Colon (tissue), 2 donors: ENCODE results near the gene ZNF410.
"Not testable (repeated sequence)": the region's sequence is repeated elsewhere in the genome, so short reads cannot be mapped to it uniquely, and the experiment has no call there.

Experiments
- FAIRE-seq: peaks from 2 replicates; lab custom pipeline; 2012; peaks lifted over from hg19 to GRCh38; lab: Jason Lieb, UNC
- donor health status: control.
- donor health status: control.

ZNF410 gene

DNA sequence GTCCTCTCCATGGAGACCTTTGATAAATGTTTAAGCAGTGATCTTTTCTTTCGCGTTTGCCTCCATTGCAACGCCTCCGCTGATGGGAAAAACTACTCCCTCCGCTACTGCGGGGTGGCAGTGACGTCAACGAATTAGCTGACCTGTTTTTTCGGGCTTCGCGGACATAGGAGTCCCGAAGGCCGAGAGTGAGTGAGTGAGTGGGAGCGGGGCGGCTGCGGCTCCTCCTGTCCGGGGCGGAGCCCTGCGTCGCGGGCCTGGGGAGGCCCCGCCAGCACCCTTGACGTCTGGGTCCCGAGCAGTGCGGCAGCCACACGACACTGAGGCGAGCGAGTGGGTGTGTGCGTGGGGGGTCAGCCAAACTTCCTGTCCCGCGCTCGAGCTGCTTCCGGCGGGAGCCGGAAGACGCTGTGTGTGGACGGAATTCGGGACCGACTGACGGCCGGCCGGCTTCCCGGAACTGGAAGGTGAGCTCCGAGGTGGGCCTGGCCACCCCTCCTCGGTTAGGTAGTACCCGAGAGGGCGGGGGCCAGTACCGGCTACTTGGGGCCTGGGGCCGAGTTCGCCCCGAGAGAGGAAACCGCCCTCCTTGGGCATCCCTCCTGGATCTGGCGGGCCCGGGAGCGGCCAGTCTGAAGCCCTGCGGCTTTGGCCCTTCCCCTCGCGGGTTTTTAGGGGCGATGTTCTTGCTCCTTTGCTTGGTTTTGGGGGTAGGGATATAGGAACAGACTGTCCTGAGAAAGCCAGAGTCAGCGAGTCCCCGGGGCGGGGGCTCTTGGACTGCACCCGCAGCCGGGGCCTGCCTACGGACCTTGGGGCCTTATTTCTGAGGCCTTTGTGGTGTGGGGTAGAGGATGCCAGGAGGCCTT, at the start of gene ZNF410:
ZNF410 (plus strand) TSS at position 411 of the 869 bp plus-strand sequence. CDS start 5,317 bp downstream, outside the sequence.
- no peak for FAIRE-seq

- FAIRE-seq, result not testable (repeated sequence)
These were observed 48.2 kb upstream of the ZNF410 start for GRCh38 chr14:73838293-73839034.

DNA sequence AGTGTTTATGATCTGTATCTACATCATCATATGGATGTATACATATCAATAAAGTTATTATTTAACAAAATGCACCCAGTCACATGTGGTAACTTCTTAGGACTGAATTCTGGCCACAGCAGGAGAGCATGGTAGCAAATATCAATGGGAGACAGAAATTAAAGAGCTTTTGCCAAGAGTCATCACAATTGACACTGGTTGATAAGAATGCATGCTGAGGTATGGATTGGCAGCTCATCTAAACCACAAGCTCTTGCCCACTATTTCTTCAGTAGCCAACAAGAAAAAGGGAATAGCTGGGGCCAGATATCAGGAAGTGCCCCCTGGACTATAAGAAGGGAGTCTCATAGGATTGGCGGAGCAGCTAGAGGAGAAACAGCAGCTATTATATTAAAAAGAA, 44.5 kb upstream of the ZNF410 start:
- no peak for FAIRE-seq

DNA sequence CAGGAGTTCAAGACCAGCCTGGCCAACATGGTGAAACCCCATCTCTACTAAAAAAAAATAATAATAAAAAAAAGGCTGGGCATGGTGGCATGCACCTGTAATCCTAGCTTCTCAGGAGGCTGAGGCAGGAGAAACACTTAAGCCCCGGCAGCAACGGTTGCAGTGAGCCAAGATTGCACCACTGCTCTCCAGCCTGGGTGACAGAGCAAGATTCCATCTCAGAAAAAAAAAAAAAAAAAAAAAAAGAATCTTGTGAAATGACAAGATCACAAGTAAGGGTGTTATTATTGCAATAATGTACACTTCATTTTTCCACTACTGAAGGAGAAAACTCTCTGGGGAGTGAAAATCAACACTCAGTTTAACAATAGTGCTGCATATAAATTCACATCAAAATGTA, 43.8 kb upstream of the ZNF410 start:
- no peak for FAIRE-seq

- FAIRE-seq, result no peak
These were observed 43.4 kb upstream of the ZNF410 start for GRCh38 chr14:73843296-73843695.

GRCh38 chr14:73846947-73847346, 39.7 kb upstream of the ZNF410 start:
- no peak for FAIRE-seq

DNA sequence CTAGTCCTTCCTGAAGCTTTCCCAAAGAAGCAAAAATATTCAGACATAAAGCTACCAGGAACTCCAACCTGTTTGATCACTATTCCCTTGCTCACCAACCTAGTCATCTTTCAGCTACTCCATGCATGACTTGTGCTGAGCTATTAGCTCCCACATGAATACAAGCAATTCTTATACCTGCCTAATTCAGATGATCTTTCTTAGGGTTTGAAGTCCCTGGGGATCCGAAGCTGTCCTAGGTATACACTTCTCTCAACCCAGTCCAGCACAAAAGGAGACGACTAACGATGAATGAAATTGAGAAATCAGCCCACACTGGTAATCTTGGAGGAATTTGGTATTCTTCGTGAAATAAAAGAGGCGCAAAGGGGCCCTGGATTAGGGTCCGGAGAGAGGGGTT, 35.7 kb upstream of the ZNF410 start:
- no peak for FAIRE-seq

GRCh38 chr14:73851567-73852382, 34.9 kb upstream of the ZNF410 start, which contains the start of gene PTGR2:
Gene PTGR2, plus strand, starts transcription at chr14:73851831. Its CDS starts 7,032 bp downstream, at chr14:73858863.
- FAIRE-seq, result no peak

DNA sequence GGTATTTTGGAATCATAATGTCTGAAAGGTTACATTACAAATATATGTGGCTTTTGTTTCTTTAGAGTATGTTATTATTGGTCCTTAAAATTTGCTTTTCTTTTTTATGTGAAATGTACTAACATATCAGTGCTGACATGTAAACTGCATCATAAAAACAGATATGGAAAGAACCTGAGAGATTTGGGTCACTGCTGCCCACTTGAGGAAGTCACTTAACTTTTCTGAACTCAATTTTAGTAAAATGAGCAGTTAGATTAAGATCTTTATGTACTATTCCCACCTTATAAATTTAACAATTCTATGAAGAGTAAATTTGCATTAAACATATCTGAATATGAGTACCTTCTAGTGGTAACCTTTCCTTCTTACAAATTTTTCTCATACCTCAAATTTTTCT, 27.5 kb upstream of the ZNF410 start:
- no peak for FAIRE-seq

- FAIRE-seq, result no peak
These were observed 25.6 kb upstream of the ZNF410 start for GRCh38 chr14:73861073-73861472.

GRCh38 chr14:73862480-73862879, 24.2 kb upstream of the ZNF410 start:
- no peak for FAIRE-seq

DNA sequence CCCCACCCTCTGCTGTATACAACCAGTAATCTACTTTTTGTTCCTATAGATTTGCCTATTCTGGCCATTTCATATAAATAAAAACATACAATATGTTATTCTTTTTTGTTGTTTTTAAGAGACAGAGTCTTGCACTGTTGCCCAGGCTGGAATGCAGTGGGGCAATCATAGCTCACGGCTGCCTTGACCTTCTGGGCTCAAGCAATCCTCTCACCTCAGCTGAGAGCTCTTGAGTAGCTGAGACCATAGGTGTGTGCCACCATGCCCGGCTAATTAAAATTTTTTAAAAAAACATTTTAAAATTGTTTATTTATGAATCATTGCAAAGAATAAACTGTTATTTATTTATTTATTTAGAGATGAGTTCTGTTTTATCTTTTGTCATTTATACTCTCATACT, 23.4 kb upstream of the ZNF410 start:
- FAIRE-seq, result no peak

DNA sequence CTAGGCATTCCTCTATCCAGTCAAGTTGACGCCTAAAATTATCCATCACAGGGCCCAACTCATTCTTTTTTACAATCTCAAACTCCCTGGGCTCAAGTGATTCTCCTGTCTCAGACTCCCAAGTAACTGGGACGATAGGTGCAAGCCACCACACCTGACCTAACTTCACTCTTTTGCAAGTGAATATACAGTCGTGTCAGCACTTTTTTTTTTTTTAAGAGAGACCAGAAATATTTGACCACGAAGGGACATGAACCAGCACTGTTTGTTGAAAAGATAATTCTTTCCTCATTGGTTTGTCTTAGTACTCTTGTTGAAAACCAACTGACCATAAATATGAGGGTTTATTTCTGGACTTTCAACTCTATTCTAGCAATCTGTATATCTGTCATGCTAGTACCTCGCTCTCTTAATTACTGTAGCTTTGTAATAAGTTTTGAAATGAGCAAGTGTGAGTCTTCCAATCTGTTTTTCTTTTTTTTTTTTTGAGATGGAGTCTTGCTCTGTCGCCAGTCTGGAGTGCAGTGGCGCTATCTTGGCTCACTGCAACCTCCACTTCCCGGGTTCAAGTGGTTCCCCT, 21.0 kb upstream of the ZNF410 start:
- FAIRE-seq, result no peak

DNA sequence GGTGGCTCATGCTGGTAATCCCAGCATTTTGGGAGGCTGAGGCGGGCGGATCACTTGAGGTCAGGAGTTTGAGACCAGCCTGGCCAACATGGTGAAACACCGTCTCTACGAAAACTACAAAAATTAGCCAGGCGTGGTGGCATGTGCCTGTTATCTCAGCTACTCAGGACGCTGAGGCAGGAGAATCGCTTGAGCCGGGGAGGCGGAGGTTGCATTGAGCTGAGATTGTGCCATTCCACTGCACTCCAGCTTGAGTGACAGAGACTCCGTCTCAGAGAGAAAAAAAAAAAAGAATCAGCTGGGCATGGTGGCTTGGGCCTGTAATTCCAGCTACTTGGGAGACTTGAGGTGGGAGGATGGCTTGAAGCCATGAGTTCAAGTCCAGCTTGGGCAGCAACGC, 16.9 kb upstream of the ZNF410 start:
- FAIRE-seq, result not testable (repeated sequence)

DNA sequence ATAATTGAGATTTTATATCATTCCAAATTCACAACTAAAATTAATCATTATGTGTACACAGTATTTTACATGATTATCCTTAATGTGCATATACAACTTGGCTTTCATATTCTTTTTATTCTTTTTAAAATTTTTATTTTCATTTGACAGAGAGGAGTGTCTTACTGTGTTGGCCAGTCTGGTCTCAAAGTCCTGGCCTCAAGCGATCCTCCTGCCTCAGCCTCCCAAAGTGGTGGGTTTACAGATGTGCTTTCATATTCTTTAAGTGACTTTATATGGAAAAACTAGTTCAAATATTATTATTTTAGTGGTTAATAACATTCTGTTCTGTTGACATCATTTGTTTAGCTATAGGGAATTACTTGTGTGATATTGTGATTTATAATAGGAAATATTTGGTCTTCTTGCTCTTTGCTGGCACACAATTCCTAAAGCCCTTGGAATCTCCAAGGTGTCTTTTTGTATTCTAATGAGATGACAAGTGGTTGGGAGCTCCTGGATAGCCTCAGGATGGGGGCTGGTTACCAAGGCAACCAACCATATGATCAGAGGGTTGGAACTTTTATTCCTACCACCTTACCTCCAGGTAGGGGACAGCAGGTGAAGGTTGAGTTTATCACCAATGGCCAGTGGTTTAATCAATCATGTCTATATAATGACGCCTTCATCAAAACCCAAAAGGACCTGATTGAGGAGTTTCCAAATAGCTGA, 16.0 kb upstream of the ZNF410 start:
- no peak for FAIRE-seq

DNA sequence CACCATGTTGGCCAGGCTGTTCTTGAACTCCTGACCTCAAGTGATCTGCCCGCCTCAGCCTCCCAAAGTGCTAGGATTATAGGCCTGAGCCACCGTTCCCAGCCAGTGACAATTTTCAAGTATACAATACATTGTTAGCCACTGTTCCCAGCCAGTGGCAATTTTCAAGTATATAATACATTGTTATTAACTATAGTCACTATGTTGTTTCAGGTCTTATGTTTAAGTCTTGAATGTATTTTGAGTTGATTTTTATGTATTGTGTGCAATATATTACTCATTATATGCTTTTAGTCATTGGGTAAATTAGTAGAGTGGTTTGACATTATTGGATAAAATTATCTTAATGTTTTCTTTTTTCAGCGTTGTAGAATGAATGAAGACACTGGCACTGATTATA, 13.0 kb upstream of the ZNF410 start:
- FAIRE-seq, result no peak

GRCh38 chr14:73877790-73878189, 8.9 kb upstream of the ZNF410 start:
- no peak for FAIRE-seq

GRCh38 chr14:73878436-73878835, 8.2 kb upstream of the ZNF410 start:
- no peak for FAIRE-seq

- no peak for FAIRE-seq
These were observed 7.6 kb upstream of the ZNF410 start for GRCh38 chr14:73879027-73879426.

DNA sequence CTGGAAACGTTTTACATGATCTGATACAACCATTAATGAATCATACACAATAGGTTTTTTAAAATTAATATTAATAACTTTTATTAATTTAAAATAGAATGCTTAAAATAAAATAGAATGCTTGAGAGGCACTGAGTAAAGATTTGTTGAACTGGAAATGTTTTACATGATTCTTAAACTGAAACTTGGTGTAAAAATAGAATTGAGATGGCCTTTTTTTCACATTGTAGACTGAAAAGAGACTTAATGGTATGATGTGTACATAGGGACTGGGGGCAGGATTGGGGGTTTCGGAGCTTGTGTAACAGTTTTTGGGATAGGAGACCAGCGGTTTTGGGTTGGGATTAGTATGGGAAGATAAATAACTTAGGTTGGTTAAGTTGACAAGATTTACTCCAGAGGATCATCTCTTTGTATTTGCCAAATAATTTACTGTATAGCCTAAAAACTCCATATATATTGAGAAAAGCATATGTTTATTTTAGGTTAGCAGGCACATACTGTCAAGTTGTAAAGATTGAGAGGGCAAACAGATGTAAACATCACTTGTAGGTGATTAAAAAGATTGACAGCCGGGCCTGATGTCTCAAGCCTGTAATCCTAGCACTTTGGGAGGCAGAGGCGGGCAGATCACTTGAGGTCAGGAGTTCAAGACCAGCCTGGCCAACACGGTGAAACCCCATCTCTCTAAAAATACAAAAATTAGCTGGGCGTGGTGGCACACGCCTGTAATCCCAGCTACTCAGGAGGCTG, 2.0 kb upstream of the ZNF410 start:
- FAIRE-seq, result no peak

DNA sequence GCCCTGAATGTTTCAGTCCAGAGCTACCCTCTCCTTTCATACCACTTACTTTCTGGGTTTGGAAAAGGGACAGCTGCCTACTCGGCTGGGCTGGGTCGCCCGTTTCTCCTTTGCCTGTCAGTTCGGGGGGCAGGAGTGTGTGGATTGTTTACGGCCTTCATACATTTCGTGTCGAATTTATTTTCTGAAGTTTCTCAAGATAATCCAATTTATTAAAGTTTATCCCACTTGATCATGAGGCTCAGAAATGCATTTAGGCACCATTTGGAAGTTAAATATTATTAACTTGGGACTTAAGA, 608 bp downstream of the ZNF410 start:
- FAIRE-seq, result no peak
